ENCODE results near the gene APLNR. TPM values are rescaled to one million over a fixed set of nuclear protein-coding genes. Genes with fewer than 3 reads are reported as not detected.

The APLNR gene
- total and polyA plus RNA-seq, 2 of the 8 experiments (the other 6 are each of a cell fraction or from before 2014, with no cell fraction given) = 0.80 TPM; not detected in 1

DNA sequence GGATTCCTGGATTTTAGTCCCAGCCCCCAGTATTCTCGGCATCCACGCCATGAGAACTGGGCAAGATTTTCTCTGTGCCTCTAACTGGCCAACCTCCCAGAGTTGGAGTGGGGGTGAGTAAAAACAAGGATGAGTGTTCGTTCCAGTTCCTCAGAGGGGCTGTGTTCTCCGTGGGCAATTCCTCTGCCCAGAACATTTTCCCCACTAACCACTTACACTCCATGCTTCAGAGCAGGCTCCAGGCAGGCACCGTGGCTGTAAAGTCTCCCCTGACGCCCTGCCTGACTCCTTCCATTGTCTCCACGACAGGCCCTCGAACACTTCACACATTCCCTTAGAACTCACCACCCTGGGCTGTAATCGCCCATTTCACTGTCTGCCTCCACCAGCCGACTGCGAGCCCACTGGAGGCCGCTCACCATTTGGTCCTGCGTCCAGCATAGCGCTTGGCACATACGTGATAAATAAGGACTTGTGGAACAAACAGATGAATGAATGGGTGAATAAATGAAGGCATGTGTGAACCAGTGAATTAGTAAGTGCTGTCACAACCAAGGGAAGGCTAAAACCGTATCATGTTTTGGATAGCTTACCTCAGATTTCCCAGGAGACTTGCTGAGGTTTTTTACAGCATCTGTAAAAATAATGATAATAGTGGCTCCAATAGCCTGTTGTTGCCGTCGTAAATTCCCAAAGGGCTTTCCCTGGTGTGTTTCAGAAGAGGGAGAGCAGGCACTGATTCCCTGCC lies 6.1 kb downstream of the APLNR start:
- Histone ChIP-seq H3K36me3 (ENCODE audit: control insufficient read depth in 2 of 4, insufficient read depth in 4 of 4, low read length in 3 of 4) (no peaks in the 10 kb centered on the region), H2AK5ac (ENCODE audit: low read depth, low read length) (no peak overlapping the region), H2BK5ac (ENCODE audit: low read depth, low read length) (0 out of 2 replicates have a peak overlapping the region, but pooled peaks have one; percentile 60), H3K4ac (replicated peaks; ENCODE audit: insufficient read length, low read depth, low read length) (peak overlapping the region; percentile 15), H3K9ac (replicated peaks in 1 of 4; ENCODE audit: extremely low read depth in 1 of 4, low read depth in 3 of 4, low read length in 3 of 4) (no peak overlapping the region), H3K27ac (ENCODE audit: low read depth, low read length) (no peak overlapping the region), H2AFZ (ENCODE audit: low read length) (peak overlapping the region; percentile 66; the same call in 1 of the 2 replicates), H3K9me3 (ENCODE audit: insufficient read depth in 2 of 2, low read depth in 1 of 2, low read length in 1 of 2) (no peaks in the 10 kb centered on the region), H3K4me3 (ENCODE audit: extremely low read depth in 1 of 4, insufficient read depth in 2 of 4, low read depth in 3 of 4, low read length in 4 of 4) (no peak overlapping the region), H3K4me2 (ENCODE audit: insufficient read depth in 1 of 2, low read depth in 2 of 2, low read length in 2 of 2) (no peak overlapping the region; a peak in 1 of 4 replicates), H3K14ac (ENCODE audit: insufficient read length) (no peak overlapping the region), H4K5ac (ENCODE audit: insufficient read length, low read depth, low read length) (no peak overlapping the region), H2BK120ac (replicated peaks; ENCODE audit: low read depth, low read length) (peak overlapping the region; percentile 27), H3K4me1 (replicated peaks in 1 of 4; ENCODE audit: control insufficient read depth in 3 of 4, insufficient read depth in 4 of 4, low read length in 3 of 4) (peaks cover 0 to 4% (median 0%) of the 10 kb centered on the region in 4 experiments; a peak in 2 of 7 replicates), H4K8ac (ENCODE audit: extremely low read depth, insufficient read depth, low read length) (peak overlapping the region; percentile 59; the same call in 1 of the 2 replicates), H2BK20ac (ENCODE audit: low read length) (no peak overlapping the region), H4K91ac (replicated peaks; ENCODE audit: insufficient read length, low read length) (peak overlapping the region; percentile 54), H3K56ac (replicated peaks; ENCODE audit: insufficient read length, low read depth, low read length) (no peak overlapping the region), H2BK12ac (ENCODE audit: low read depth, low read length) (peak overlapping the region; percentile 62), H3K18ac (ENCODE audit: extremely low read depth, low read length) (no peak overlapping the region), H3K23me2 (ENCODE audit: low read depth, low read length) (peaks cover 2% of the 10 kb centered on the region; the same call in 1 of the 2 replicates), H3K79me1 (ENCODE audit: low read depth, low read length) (no peaks in the 10 kb centered on the region), H3K23ac (ENCODE audit: insufficient read length) (no peak overlapping the region), H3K27me3 (replicated peaks in 1 of 4; ENCODE audit: control insufficient read depth in 3 of 4, extremely low read depth in 1 of 4, insufficient read depth in 3 of 4, low read length in 3 of 4) (no peaks in the 10 kb centered on the region; a peak in 3 of 7 replicates), H2BK15ac (ENCODE audit: low read length) (peak overlapping the region; percentile 99; the same call in 1 of the 2 replicates), H3K79me2 (ENCODE audit: control insufficient read depth in 1 of 2, insufficient read depth in 2 of 2, low read length in 2 of 2) (no peaks in the 10 kb centered on the region), H4K20me1 (replicated peaks in 1 of 2; ENCODE audit: control insufficient read depth in 1 of 2, insufficient read depth in 2 of 2, low read length in 2 of 2) (no peaks in the 10 kb centered on the region)
- ChIA-PET CTCF (ENCODE audit: partially characterized antibody) (interaction anchor here (0.9 to 2.5 kb wide), 6 partner anchors 9 to 129 kb away, joined by 3 to 12 read pairs (median 4); no protein-coding TSS in a partner anchor), POLR2A (ENCODE audit: partially characterized antibody) (interaction anchor here (0.5 kb wide), 1 partner anchor 363 kb away, joined by 3 read pairs; no protein-coding TSS in a partner anchor)
- 76% methylated on average over 18 of the region's 18 CpGs; no CpG with 5 or more reads in 1 of the 2 experiments for WGBS, 2 experiments (ENCODE audit: extremely low coverage in 1 of 2, insufficient coverage in 1 of 2, insufficient read length in 1 of 2, insufficient replicate concordance in 2 of 2, low coverage in 1 of 2, low lambda C conversion rate in 2 of 2, missing lambda C conversion rate in 1 of 2)
- TF ChIP-seq, protein P1, sequence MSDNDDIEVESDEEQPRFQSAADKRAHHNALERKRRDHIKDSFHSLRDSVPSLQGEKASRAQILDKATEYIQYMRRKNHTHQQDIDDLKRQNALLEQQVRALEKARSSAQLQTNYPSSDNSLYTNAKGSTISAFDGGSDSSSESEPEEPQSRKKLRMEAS (IDR thresholded peaks at IDR 0.05) = 0 out of 2 replicates have a peak, but pooled peaks have one; percentile 12
- no peak for TF ChIP-seq SRF (IDR thresholded peaks at IDR 0.05; ENCODE audit: low read depth, low read length)
- DNase-seq (ENCODE audit: low read depth in 1 of 2, low spot score in 2 of 2) (no peak), FAIRE-seq (peak; percentile 42)
